Measurements from ENCODE around the gene BTNL2.
"Not testable (repeated sequence)": the region's sequence is repeated elsewhere in the genome, so short reads cannot be mapped to it uniquely, and the experiment has no call there.

Gene BTNL2

GRCh38 chr6:32367644-32368043 lies 39.3 kb downstream of the BTNL2 start:
- DNase-seq (ENCODE audit: low spot score) (no peak), ATAC-seq (ENCODE audit: low read depth) (no peak)
- no peak overlapping the region for H3K27ac ChIP-seq (ENCODE audit: poor library complexity, severe bottlenecking)
- peaks cover under 1% of the 10 kb centered on the region for H3K27me3 ChIP-seq (ENCODE audit: insufficient read depth, poor library complexity, severe bottlenecking)
- no peaks in the 10 kb centered on the region for H3K9me3 ChIP-seq (ENCODE audit: severe bottlenecking)
- H3K4me3 ChIP-seq (ENCODE audit: severe bottlenecking): no peak overlapping the region
- no peak for TF ChIP-seq CTCF (IDR thresholded peaks at IDR 0.05; ENCODE audit: poor library complexity, severe bottlenecking)
- peaks cover 17% of the 10 kb centered on the region for H3K4me1 ChIP-seq (ENCODE audit: insufficient read depth, poor library complexity, severe bottlenecking)
- H3K36me3 ChIP-seq (ENCODE audit: low read depth): no peaks in the 10 kb centered on the region

- DNase-seq (ENCODE audit: low spot score); H3K27ac ChIP-seq (ENCODE audit: poor library complexity, severe bottlenecking); H3K4me1 ChIP-seq (ENCODE audit: insufficient read depth, poor library complexity, severe bottlenecking); ATAC-seq (ENCODE audit: low read depth); H3K9me3 ChIP-seq (ENCODE audit: severe bottlenecking); H3K4me3 ChIP-seq (ENCODE audit: severe bottlenecking); H3K27me3 ChIP-seq (ENCODE audit: insufficient read depth, poor library complexity, severe bottlenecking); H3K36me3 ChIP-seq (ENCODE audit: low read depth): not testable (repeated sequence)
These were observed 47.8 kb downstream of the BTNL2 start for GRCh38 chr6:32359225-32359624.

- not testable (repeated sequence) for H3K27me3 ChIP-seq (ENCODE audit: insufficient read depth, poor library complexity, severe bottlenecking); H3K27ac ChIP-seq (ENCODE audit: poor library complexity, severe bottlenecking); H3K4me1 ChIP-seq (ENCODE audit: insufficient read depth, poor library complexity, severe bottlenecking); DNase-seq (ENCODE audit: low spot score); H3K36me3 ChIP-seq (ENCODE audit: low read depth); ATAC-seq (ENCODE audit: low read depth); H3K4me3 ChIP-seq (ENCODE audit: severe bottlenecking); H3K9me3 ChIP-seq (ENCODE audit: severe bottlenecking)
These were observed 48.4 kb downstream of the BTNL2 start for GRCh38 chr6:32358548-32358947.

GRCh38 chr6:32355018-32355417 lies 52.0 kb downstream of the BTNL2 start:
- no peak overlapping the region for H3K4me3 ChIP-seq (ENCODE audit: severe bottlenecking)
- no peak for ATAC-seq (ENCODE audit: low read depth)

GRCh38 chr6:32353348-32353747 lies 53.6 kb downstream of the BTNL2 start:
- H3K9me3 ChIP-seq (ENCODE audit: severe bottlenecking): no peaks in the 10 kb centered on the region
- no peak for TF ChIP-seq CTCF (IDR thresholded peaks at IDR 0.05; ENCODE audit: poor library complexity, severe bottlenecking)
- no peak overlapping the region for H3K27ac ChIP-seq (ENCODE audit: poor library complexity, severe bottlenecking)
- no peak for ATAC-seq (ENCODE audit: low read depth)
- H3K36me3 ChIP-seq (ENCODE audit: low read depth): no peaks in the 10 kb centered on the region
- H3K4me3 ChIP-seq (ENCODE audit: severe bottlenecking): no peak overlapping the region
- no peaks in the 10 kb centered on the region for H3K4me1 ChIP-seq (ENCODE audit: insufficient read depth, poor library complexity, severe bottlenecking)
- no peak for DNase-seq (ENCODE audit: low spot score)
- H3K27me3 ChIP-seq (ENCODE audit: insufficient read depth, poor library complexity, severe bottlenecking): peaks cover 38% of the 10 kb centered on the region

More at GRCh38 chr6:32355018-32355417, 52.0 kb downstream of the BTNL2 start:
- no peaks in the 10 kb centered on the region for H3K4me1 ChIP-seq (ENCODE audit: insufficient read depth, poor library complexity, severe bottlenecking)
- no peaks in the 10 kb centered on the region for H3K9me3 ChIP-seq (ENCODE audit: severe bottlenecking)
- no peaks in the 10 kb centered on the region for H3K36me3 ChIP-seq (ENCODE audit: low read depth)
- peaks cover 37% of the 10 kb centered on the region for H3K27me3 ChIP-seq (ENCODE audit: insufficient read depth, poor library complexity, severe bottlenecking)
- no peak for DNase-seq (ENCODE audit: low spot score)
- TF ChIP-seq CTCF (IDR thresholded peaks at IDR 0.05; ENCODE audit: poor library complexity, severe bottlenecking): no peak
- no peak overlapping the region for H3K27ac ChIP-seq (ENCODE audit: poor library complexity, severe bottlenecking)

Measured in RWPE2 (cell line).